PC-3 (cell line): ENCODE measurements around the gene CAND2. TPM values are rescaled to one million over a fixed set of nuclear protein-coding genes. Genes with fewer than 3 reads are reported as not detected.

Source experiments
- ATAC-seq: fragments of 200-7000 bp; cut with Tn5 transposase; 2 replicates; pipeline ENCODE4 v1.9.1; 2020; ENCODE audit warnings: mild to moderate bottlenecking, moderate library complexity
- BruUV-seq: library from RNA; stranded (reverse); fragments of 400-500 nt; replicated peaks from 2 replicates; lab custom pipeline; 2021; lab: Mats Ljungman, UMichigan
- CTCF ChIA-PET: fragments of 300-600 bp; sonication (Branson Sonifier 250); formaldehyde crosslinking; loops from one replicate; lab custom pipeline; 2022; ENCODE audit warnings: antibody characterized with exemption; lab: Charles Lee
- POLR2A ChIA-PET: fragments of 300-600 bp; sonication (Branson Sonifier 250); formaldehyde crosslinking; loops from one replicate; lab custom pipeline; 2022; ENCODE audit warnings: antibody characterized with exemption; ENCODE audit not compliant: unreplicated experiment; lab: Charles Lee
- DNase-seq: peaks from one replicate; pipeline ENCODE4 v3.0.0-alpha.2; 2015
- H2AFZ ChIP-seq: fragments of 300-600 bp; sonication (generic); 2 replicates; pipeline ENCODE4 v1.6.0; 2016; ENCODE audit warnings: antibody characterized with exemption, low read length
- H3F3A ChIP-seq: fragments of 300-600 bp; sonication (generic); one replicate; pipeline ENCODE4 v1.6.0; 2017; ENCODE audit warnings: antibody characterized with exemption, low read length, control low read depth, mild to moderate bottlenecking; ENCODE audit not compliant: unreplicated experiment
- H3K27ac ChIP-seq: fragments of 300-600 bp; sonication (generic); 2 replicates; pipeline ENCODE4 v1.5.1; 2016; ENCODE audit warnings: mild to moderate bottlenecking, low read length
- H3K27me3 ChIP-seq: fragments of 300-600 bp; sonication (generic); 2 replicates; pipeline ENCODE4 v1.6.1; 2016; ENCODE audit warnings: low read length, mixed read lengths
- H3K36me3 ChIP-seq: fragments of 300-600 bp; sonication (generic); 2 replicates; pipeline ENCODE4 v1.6.1; 2016; ENCODE audit warnings: low read depth, mixed run types, low read length, mixed read lengths
- H3K4me1 ChIP-seq: fragments of 300-600 bp; sonication (generic); 2 replicates; pipeline ENCODE4 v1.5.1; 2016; ENCODE audit warnings: low read length; ENCODE audit not compliant: insufficient read depth
- H3K4me2 ChIP-seq: fragments of 300-600 bp; sonication (generic); 2 replicates; pipeline ENCODE4 v1.6.0; 2016; ENCODE audit warnings: low read length
- H3K4me3 ChIP-seq: fragments of 300-600 bp; sonication (generic); 2 replicates; pipeline ENCODE4 v1.5.1; 2016; ENCODE audit warnings: mild to moderate bottlenecking, low read length, mixed read lengths
- H3K79me2 ChIP-seq: fragments of 300-600 bp; sonication (generic); 2 replicates; pipeline ENCODE4 v1.6.1; 2017; ENCODE audit warnings: low read length, mixed read lengths
- H3K9ac ChIP-seq: fragments of 300-600 bp; sonication (generic); 2 replicates; pipeline ENCODE4 v1.6.0; 2016; ENCODE audit warnings: mild to moderate bottlenecking, low read length
- H3K9me2 ChIP-seq: fragments of 300-600 bp; sonication (generic); replicated peaks from 2 replicates; pipeline ENCODE4 v1.6.1; 2016; ENCODE audit warnings: mixed run types, low read length, mixed read lengths
- H3K9me3 ChIP-seq: fragments of 300-600 bp; sonication (generic); 2 replicates; pipeline ENCODE4 v1.6.1; 2016; ENCODE audit warnings: low read length, mixed read lengths
- H4K20me1 ChIP-seq: fragments of 300-600 bp; sonication (generic); 2 replicates; pipeline ENCODE4 v1.6.1; 2016; ENCODE audit warnings: low read length, mixed read lengths
- CTCF ChIP-seq: fragments of 300-600 bp; sonication (generic); conservative IDR thresholded peaks from 2 replicates; pipeline ENCODE4 v1.5.1; 2017; ENCODE audit warnings: antibody characterized with exemption, low read depth, mild to moderate bottlenecking, low read length
- EZH2 ChIP-seq: fragments of 300-600 bp; sonication (generic); IDR thresholded peaks from one replicate; pipeline ENCODE4 v1.6.1; 2017; ENCODE audit warnings: antibody characterized with exemption, mild to moderate bottlenecking, low read length; ENCODE audit not compliant: unreplicated experiment
- EZH2phosphoT487 ChIP-seq: fragments of 300-600 bp; sonication (generic); IDR thresholded peaks from 2 replicates; pipeline ENCODE4 v1.6.1; 2018; ENCODE audit warnings: mild to moderate bottlenecking, antibody characterized with exemption, low read length, borderline replicate concordance
- intact Hi-C: fragments of 100-400 bp; cut with micrococcal nuclease; formaldehyde crosslinking; loops from 2 replicates; pipeline ENCODE4 v1.9.0; 2023
- total RNA-seq: library from RNA; depleted of rRNA; stranded (reverse); fragments of >200 nt; gene quantifications from 2 replicates; pipeline ENCODE4 v1.2.3, GENCODE V29; 2014

The CAND2 gene
- total RNA-seq, 1 experiment from 2014 or later = 4.8 TPM

- TF ChIP-seq EZH2 = no peak
- no peak for TF ChIP-seq EZH2phosphoT487
- no peak for TF ChIP-seq CTCF
- BruUV-seq = no TSS peak
- ChIA-PET CTCF (no interaction called here), POLR2A (no interaction called here)
- Histone ChIP-seq H2AFZ (no peak overlapping the region), H3K9ac (no peak overlapping the region), H3K4me2 (no peak overlapping the region), H4K20me1 (no peaks in the 10 kb centered on the region), H3K27ac (no peak overlapping the region), H3K9me2 (no peaks in the 10 kb centered on the region), H3K4me1 (0 out of 2 replicates have a peak, but pooled peaks cover 6% of the 10 kb centered on the region), H3K4me3 (no peak overlapping the region), H3K27me3 (no peaks in the 10 kb centered on the region), H3F3A (no peaks in the 10 kb centered on the region), H3K36me3 (no peaks in the 10 kb centered on the region), H3K9me3 (no peaks in the 10 kb centered on the region), H3K79me2 (no peaks in the 10 kb centered on the region)
- DNase-seq = no peak
- no peak for ATAC-seq
- intact Hi-C loops = no loop called here
Measured at GRCh38 chr3:12793701-12794100, 2.8 kb upstream of the CAND2 start.

- no peaks in the 10 kb centered on the region for H3K36me3 ChIP-seq
- H4K20me1 ChIP-seq = no peaks in the 10 kb centered on the region
- TSS peak; percentile 47 for BruUV-seq
- H3K4me1 ChIP-seq = 0 out of 2 replicates have a peak, but pooled peaks cover 6% of the 10 kb centered on the region
- H3K9me2 ChIP-seq = no peaks in the 10 kb centered on the region
- no peak overlapping the region for H3K4me2 ChIP-seq
- no peak overlapping the region for H3K4me3 ChIP-seq
- POLR2A ChIA-PET = no interaction called here
- TF ChIP-seq EZH2 (no peak), CTCF (no peak), EZH2phosphoT487 (no peak)
- H2AFZ ChIP-seq = no peak overlapping the region
- intact Hi-C loops = no loop called here
- H3K79me2 ChIP-seq = no peaks in the 10 kb centered on the region
- H3K27ac ChIP-seq = no peak overlapping the region
- DNase-seq (no peak), ATAC-seq (no peak)
- no peaks in the 10 kb centered on the region for H3K9me3 ChIP-seq
- CTCF ChIA-PET = interaction anchor here (0.8 to 1.1 kb wide), 2 partner anchors 13 to 91 kb away, joined by 3 to 6 read pairs; no protein-coding TSS in a partner anchor
- no peaks in the 10 kb centered on the region for H3F3A ChIP-seq
- H3K27me3 ChIP-seq = no peaks in the 10 kb centered on the region
- no peak overlapping the region for H3K9ac ChIP-seq
Measured at GRCh38 chr3:12797124-12797891, 828 bp downstream of the CAND2 start.
